DMS153 (cell line): ENCODE results near the gene TOB1.

ENCODE experiments used
- DNase-seq: peaks from one replicate; lab custom pipeline; 2025; lab: John Stamatoyannopoulos, UW

TOB1 gene, protein sequence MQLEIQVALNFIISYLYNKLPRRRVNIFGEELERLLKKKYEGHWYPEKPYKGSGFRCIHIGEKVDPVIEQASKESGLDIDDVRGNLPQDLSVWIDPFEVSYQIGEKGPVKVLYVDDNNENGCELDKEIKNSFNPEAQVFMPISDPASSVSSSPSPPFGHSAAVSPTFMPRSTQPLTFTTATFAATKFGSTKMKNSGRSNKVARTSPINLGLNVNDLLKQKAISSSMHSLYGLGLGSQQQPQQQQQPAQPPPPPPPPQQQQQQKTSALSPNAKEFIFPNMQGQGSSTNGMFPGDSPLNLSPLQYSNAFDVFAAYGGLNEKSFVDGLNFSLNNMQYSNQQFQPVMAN

DNA sequence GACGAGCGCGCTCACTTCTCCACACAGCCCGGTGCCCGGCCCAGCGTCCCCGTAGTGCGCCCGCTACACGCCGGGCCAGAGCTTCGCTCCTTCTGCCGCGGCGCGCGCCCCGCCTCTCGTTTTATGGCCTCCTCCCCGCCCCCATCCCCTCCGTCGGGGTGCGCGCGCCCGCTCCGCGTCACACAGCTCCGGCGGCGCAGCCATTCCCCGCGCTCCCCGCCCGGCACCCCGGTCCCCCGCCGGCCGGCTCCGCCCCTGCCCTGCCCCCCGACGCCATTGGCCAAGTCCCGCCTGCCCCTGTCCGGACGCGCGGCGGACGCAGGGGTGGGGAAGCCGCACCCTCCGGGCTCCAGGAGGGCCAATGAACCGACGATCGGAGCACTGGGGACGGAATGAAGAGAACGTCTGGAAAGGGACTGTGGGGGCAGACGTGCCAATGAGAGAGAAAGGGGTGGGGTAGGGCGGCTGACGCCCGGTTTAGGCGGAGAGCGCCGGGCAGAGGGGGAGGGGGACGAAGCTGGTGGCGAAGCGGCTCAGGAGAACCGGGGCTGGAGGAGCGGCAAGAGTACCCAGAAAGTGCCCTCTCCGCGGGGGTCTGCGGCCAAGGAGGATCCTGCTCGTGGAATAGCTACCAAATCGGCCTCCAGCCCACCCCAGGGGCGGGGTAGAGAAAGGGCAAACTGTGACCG lies at the start of gene TOB1:
Gene TOB1, minus strand, starts transcription at position 94 of the 689 bp plus-strand sequence. CDS start 2,337 bp downstream, outside the sequence.
- peak; percentile 96 for DNase-seq

DNA sequence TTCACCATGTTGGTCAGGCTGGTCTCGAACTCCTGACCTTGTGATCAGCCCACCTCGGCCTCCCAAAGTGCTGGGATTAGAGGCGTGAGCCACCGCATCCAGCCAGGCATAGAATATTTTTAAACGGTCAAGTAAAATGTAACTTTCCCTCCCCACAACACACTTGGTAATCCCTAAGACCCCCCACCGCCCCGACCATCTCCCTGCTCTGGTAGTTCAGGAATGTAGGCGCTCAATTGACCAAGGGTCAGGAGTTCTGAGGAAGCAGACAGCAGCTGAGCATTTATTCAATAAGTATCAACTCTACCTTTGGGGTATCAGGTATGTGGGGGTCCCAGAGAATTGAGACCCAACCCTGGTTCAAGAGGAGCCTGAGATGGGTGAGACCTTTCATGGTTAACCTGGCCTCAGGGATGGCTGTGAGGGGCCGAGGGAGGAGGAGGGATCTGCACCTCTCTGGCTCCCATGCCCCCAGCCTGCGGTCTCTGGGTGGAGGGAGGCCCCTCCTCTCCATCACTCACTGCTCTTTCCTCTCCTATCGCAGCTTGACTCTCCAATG lies 48.4 kb upstream of the TOB1 start:
- no peak for DNase-seq

DNA sequence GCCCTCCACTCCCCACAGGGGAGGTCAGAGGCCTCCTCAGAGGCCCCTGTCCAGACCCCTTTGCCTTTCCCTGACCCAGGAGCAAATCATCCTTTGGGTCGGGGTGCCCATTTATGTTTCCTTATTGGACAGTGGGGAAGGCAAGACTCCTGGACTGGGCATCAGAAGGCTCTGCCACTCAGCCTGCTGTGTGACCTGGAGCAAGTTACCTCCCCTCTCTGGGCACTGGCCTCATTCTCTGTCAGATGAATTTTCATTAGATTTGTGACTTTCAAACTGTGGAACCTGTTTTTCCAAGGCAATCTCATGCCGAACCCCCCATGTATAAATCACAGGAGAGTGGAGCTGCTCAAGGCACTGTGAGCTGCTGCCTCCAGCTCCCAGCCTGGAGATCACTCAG lies 47.0 kb upstream of the TOB1 start:
- DNase-seq: no peak

DNA sequence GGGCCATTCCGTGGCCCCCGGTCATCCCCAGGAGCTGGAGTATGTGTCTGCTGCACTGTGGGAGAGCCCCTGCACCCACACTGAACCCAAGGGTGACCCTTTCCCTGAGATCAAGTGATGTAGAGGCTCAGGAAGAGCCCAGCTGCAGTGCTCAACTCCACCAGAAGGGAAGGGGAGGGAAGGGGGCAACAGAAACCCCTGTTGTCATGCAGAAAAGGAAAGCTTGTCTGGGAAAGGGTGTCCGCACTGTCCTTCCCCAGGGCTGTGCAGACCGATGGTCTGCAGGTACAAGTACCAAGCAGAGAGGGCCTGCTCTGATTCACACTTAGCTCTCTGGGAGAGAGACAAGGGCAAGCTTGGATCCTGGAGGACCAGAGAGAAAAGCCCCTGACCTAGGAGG lies 45.7 kb upstream of the TOB1 start:
- DNase-seq: no peak

DNA sequence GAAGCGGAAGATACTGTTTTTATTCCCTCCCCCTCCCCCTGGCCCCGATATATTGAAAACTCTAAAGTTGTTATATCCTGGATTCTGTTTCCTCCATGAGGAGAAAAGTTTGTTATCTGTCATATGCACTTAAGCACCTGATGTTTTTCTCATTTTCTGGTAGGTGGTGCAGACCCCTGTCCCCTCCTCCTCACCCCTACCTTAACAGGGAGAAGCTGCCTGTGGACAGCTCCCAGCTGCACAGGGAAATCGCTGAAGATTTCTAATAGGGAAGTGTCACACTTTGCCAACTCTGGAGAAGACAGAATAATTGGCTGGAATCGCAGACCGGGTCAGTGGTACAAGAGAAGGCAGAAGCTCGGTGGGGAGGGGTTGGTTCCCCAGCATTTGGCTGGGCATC lies 45.3 kb upstream of the TOB1 start:
- no peak for DNase-seq

DNA sequence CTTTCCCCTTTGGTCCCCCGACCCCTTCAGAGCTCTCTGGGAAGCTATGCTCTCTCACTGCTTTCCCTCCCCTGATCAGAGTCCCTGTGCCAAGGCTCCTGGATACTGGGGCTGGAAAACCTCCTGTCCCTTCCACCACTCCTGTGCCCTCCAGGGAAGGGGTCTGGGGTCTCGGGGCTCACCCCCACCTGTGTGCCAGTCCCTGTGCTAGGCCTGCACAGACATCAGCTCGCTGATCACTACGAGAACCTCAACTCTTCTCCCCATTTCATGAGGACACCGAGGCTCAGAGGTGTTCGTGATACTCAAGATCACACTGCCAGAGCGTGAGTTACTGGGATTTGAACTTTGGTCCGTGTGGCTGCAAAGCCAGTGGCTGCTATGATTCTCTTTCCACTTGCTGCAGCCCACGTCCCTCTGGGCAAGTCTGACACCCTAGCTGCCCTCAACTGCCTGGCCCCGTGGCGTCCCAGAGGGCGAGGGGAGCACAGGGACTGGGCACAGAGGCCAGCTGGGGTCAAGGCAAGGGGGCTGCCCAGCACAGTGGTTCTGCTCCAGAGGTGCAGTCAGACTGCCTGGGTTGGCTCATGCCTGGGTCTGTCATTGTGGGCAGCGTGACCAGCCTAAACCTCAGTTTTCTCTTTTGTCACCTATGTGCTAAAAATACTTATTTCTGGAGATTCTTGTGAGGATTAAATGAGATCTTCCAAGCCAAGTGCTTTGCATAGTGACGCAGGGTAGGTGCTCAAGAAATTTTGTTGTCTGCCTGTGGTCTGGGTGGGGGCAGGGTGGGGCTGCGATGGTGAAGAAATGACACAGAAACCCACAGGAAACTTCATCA lies 43.8 kb upstream of the TOB1 start:
- DNase-seq: no peak

DNA sequence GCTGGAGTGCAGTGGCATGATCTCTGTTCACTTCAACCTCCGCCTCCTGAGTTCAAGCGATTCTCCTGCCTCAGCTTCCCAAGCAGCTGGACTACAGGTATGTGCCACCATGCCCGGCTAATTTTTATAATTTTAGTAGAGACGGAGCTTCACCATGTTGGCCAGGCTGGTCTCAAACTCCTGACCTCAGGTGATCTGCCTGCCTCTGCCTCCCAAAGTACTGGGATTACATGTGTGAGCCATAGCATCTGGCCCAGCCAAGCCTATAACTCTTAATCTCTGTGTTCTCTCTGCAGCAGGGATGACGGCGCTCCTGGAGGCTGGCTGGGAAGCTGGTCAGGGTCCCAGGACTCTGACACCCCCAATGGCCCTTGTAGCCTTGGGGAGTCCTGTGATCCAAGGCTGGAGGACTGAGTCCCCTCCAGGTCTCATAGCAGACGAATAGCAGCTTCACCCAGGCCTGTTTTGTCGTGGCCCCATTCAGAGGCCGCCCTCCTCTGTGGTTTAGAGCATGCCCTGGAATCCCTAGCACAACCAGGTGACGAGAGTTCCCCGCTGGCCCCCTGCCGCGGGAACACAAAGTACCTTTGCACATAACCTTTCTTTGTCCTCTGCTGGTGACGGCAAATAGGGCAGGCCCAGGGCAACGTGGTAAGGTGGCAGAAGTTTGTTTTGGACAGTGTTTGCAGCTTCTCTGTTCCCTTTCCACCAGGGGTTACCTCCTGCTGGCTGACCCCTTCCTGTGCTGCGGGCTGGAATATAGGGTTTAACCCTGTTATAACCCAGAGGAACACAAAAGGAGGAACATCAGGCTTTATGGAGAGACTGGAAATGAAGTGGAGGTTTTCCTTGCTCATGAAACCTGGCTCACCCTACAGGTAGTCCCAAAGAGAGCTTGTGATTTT lies 43.0 kb upstream of the TOB1 start:
- peak; percentile 57 for DNase-seq

DNA sequence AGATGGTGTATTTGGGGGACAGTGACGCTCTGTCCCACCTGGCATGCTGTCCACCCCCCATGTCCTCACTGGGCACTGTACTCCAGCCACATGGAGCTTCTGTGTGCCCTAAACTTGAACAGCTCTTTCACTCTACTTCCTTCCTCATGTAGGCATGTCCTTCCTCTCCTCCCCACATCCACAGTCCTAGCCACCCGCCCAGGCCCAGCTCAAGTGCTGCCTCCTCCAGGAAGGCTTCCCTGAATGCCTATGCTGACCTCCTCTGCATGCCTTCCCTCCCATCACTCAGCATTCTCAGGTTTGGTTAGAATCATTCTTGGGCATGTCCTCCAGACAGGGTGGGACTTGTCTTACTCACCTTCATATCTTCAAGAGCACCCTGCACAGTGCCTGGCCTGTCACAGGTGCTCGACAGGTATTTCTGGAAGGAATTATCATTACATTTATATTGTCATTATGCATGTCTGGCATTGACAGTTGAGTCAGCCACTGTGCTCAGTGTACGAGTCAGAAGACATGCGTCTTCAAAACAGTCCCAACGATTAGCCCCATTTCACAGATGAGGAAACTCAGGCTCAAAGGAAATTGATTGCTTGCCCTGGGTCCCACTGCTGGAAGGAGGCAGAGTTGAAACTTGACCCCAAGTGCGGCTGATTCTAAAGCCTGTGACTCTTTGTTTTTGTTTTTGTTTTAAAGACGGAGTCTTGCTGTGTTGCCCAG lies 42.1 kb upstream of the TOB1 start:
- no peak for DNase-seq

DNA sequence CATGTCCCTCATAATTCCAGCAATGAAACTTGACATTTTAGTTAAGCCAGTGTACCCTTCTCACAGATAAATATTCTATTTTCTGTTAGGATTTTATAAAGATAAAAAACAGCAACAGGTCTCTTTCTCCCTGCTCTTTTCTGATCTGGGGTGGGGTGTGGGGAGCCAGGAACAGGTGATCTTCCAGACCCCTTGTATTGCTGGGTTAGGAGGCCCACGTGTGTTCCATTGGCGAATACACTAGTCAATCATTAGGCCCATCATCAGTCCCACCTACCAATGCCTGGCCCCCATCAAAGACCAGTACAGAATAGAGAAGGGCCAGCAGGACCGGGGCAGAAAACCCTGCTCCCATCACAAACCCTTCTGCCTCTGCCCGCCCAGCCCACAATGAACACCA lies 40.3 kb upstream of the TOB1 start:
- DNase-seq: no peak

DNA sequence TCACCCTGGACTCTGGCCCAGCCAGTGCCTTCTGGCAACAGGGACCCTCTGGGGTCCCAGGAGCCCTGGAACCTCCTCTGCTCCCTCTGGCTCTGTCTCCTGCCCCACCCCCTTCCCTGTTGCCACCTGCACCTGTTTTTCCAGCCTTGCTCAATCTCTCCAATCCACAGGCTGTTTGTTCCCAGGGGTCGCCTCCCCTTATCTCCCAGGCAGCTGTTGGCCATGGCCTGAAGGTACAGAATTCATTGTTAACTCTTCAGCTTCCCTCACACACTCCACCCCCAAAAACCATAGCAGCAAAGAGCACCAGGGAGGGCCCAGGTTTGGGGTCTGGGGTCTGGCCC lies 39.3 kb upstream of the TOB1 start:
- peak; percentile 48 for DNase-seq

DNA sequence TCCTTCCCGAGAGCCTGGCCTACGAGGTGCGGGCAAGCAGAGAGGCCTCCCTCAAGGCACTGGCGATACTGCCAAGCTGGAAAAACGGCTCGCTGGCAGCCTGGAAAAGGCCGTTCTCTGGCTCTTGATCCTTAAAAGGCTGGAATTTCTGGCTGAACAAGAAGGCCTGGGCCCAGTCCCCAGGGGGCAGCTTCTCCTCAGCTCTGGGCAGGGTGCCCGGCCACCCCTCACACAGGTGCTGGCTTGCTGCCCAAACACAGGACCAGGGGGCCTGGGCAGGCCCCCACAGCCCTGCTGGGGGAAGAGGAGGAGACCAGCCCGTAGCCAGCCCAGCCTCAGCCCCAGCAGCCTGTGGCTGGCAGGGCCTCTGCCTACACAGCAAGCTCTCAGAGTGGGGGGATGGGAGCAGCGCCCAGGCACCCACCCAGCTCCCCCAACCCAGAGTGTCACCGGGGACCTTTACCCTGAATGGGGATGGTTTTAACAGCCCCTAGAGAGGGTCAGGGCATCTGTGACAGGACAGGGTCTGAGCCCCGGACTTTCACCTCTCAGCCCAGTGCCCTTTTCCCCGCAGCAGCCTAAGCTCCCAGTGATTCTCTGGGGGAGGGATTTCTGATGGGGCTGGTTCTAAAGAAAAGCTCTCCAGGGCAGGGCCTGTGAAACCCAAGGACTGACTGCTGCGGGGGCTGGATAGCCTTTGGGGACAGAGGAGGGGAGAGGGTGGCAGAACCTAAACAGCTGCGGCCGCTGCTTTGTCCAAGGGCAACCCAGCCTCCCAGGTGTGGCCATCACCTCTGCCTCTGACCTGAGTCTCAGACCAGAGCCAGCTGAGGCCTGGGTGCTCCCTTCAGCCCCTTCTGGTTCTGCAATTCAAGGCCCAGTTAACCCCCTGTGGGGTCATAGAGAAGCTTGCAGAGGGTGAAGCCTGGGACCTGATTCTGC lies 38.6 kb upstream of the TOB1 start:
- peak; percentile 74 for DNase-seq

DNA sequence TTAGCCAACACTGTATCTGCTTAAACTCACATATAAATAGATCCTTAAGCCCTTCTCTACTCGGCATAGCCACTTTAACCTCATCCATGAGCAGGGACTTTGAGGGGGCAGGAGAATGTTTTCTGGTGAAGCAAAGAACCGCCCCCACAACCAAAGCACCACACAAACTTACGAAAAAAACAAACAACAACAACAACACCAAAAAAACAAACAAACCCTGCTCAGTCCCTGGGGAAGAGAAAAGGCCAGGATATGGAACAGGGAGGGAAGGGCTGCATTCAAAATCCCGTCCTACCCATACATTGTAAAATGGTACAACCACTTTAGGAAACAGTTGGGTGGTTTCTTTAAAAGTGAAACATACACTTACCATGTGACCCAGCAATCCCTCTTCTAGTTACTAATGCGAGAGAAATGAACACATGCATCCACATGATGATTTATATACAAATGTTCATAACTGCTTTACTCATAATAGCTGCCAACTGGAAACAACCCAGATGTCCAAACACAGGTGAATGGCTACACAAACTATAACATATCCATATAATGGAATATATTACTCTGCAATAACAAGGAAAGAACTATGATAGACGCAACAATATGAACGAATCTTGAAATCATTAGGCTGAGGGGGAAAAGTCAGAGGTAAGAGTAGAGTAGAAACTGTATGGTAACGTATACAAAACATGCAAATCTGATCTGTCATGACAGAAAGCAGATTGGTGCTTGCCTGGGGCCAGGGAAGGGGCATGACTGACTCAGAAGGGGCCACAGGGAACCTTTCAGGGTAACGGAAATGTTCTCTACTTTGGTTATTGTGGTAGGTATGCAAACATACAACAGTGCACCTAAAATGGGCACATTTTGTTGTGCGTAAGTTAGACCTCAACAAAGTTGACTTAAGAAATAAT lies 37.7 kb upstream of the TOB1 start:
- no peak for DNase-seq

DNA sequence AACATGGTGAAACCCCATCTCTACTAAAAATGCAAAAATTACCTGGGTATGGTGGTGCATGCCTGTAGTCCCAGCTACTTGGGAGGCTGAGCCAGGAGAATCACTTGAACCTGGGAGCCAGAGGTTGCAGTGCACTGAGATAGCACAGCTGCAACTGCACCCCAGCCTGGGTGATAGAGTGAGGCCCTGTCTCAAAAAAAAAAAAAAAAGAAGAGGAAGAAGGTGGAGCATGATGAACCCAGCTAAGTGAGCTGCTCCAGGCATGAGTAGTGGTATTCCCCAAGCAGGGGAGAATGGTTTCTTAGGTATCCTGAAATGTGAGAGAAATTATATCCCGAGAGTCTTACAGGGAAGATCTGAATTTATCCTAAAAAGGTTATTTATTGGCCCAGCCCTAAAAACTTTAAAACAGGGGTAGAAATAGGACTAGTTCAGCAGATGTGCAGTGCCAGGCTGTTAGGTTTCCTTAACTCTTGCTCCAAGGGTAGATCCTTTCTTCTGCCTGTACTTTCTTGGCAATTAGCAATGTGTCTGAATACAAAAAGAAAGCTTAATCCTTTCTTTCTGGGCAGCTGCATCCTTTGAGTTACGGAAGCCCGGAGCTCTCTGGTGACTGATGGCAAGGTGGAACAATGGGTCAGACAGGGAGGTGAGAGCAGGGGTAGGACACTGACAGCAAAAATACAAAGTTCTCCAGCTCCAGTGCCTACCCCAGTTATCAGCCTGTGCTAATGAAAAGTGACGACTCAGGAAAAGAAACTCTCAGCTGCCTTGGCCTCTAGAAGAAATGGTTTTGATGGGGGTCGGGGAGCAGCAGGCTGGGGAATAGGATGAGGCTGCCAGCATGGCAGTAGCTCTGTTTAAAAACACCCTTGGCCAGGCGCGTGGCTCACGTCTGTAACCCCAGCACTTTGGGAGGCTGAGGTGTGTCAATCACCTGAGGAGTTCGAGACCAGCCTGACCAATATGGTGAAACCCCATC lies 36.5 kb upstream of the TOB1 start:
- no peak for DNase-seq

DNA sequence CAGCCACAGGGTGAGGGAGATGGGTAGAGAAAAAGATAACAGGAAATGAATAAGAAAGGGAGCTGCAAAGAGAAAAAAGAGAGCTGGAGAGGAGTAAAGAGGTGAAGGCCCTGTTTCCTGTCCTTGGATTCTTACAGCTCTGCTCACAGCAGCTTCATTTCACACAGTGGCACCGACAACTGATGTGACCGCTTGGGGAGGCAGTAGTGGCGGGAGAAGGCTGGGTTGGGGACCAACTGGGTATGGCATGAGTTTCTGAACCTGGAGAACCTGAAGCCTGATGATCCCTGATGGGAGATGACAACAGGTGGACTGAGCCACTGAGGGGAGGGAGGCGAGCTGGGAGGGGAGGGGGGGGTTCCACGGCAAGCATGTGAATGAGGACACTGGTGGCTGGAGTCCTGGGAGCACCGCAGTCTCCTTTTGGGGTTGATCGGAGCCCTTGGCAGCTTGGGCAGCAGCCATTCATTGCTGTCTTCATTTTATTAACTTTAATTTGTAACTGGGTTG lies 34.3 kb upstream of the TOB1 start:
- no peak for DNase-seq

DNA sequence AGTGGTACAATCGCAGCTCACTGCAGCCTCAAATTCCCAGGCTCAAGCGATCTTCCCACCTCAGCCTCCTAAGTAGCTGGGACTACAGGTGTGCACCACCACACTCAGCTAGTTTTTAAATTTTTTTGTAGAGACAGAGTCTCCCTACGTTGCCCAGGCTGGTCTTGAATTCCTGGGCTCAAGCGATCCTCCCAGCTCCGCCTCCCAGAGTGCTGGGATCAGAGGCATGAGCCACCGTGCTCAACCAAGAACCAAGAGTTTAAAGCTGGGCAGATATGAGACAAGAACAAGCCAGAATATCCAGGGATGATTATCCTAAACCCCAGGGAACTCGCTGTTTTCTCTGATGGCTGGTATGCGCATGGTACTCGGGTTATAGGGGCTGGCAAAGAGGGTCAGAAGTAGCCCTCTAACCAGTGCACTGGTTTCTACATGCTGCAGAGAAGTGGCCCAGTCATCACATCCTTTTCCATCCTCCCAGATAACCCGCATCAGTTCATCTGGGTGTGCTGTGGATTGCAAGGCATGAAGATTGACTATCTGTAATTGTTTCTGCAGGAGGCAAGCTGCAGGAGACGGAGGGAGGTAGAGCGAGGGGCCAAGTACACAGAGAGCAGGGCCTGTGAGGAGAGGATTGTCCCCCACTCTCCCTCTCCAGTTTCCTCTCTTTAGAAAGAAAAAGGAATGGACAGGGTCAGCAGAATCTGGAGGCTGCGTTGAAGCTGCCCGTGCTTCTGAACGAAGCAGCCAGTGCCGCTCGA lies 33.6 kb upstream of the TOB1 start:
- no peak for DNase-seq

DNA sequence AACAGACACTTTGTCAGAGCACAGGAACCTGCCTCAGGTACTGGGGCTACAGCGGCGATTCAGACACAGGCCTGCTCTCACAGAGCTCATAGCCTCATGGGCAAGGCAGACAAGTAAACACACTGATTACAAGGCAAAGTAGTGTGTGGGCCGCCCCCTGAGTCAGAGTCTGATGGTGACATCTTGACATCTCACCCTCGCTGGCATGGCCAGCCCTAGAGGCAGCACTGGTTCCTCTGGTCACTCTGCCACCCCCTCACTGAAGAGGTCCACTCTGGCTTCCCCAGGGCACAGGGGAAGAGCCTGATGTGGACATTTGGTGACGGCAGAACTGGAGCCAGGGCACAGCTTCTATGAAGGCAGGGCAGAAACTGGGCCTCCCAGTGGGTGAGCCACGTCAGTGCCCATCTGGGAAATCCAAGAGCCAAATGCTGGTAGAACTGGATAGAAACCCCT lies 32.9 kb upstream of the TOB1 start:
- no peak for DNase-seq
